ENCODE data around the gene IMPA2.

Gene IMPA2

DNA sequence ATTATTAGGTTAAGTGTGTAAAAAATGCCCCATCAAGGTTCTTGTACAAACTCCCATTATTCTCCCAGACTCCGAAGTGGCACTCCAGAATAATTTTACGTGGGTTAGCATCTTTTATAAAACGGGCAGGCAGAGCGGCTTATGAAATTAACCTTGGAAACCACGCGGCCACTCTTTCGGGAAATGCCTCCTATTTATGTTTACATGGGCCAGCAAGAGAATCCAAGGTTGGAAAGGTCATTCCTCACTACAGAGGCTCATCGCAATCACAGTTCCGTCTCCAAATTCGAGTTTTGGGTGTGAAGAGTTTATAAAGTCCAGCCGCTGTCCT is 1.2 kb upstream of the IMPA2 start:
- Histone ChIP-seq H3K4me3 (ENCODE audit: low read depth in 1 of 2, low read length in 2 of 2) (no peak overlapping the region), H3K9ac (ENCODE audit: low read depth, low read length) (no peak overlapping the region), H3K27me3 (ENCODE audit: insufficient read depth, low read length, poor library complexity) (peaks cover 18% of the 10 kb centered on the region), H3K4me1 (ENCODE audit: insufficient read depth, low read length) (peaks cover 17% of the 10 kb centered on the region), H3K27ac (ENCODE audit: low read length) (no peak overlapping the region), H2AFZ (ENCODE audit: low read depth, low read length) (no peak overlapping the region), H3K4me2 (ENCODE audit: insufficient read depth, low read length) (no peak overlapping the region), H3K79me2 (ENCODE audit: insufficient read depth, low read length) (no peaks in the 10 kb centered on the region), H3K9me3 (ENCODE audit: insufficient read depth, low read length, severe bottlenecking) (no peaks in the 10 kb centered on the region), H3K36me3 (ENCODE audit: insufficient read depth, low read length) (no peaks in the 10 kb centered on the region), H4K20me1 (ENCODE audit: insufficient read depth, low read length) (no peaks in the 10 kb centered on the region)
- TF ChIP-seq, protein P1, sequence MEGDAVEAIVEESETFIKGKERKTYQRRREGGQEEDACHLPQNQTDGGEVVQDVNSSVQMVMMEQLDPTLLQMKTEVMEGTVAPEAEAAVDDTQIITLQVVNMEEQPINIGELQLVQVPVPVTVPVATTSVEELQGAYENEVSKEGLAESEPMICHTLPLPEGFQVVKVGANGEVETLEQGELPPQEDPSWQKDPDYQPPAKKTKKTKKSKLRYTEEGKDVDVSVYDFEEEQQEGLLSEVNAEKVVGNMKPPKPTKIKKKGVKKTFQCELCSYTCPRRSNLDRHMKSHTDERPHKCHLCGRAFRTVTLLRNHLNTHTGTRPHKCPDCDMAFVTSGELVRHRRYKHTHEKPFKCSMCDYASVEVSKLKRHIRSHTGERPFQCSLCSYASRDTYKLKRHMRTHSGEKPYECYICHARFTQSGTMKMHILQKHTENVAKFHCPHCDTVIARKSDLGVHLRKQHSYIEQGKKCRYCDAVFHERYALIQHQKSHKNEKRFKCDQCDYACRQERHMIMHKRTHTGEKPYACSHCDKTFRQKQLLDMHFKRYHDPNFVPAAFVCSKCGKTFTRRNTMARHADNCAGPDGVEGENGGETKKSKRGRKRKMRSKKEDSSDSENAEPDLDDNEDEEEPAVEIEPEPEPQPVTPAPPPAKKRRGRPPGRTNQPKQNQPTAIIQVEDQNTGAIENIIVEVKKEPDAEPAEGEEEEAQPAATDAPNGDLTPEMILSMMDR (IDR thresholded peaks at IDR 0.05; ENCODE audit: borderline replicate concordance, extremely low read depth, low read length, poor library complexity, severe bottlenecking), result no peak
- no peak for TF ChIP-seq EZH2 (IDR thresholded peaks at IDR 0.05; ENCODE audit: borderline replicate concordance, low read depth, low read length, severe bottlenecking)
- DNase-seq (no peak), ATAC-seq (ENCODE audit: insufficient read depth, low read depth) (no peak)

DNA sequence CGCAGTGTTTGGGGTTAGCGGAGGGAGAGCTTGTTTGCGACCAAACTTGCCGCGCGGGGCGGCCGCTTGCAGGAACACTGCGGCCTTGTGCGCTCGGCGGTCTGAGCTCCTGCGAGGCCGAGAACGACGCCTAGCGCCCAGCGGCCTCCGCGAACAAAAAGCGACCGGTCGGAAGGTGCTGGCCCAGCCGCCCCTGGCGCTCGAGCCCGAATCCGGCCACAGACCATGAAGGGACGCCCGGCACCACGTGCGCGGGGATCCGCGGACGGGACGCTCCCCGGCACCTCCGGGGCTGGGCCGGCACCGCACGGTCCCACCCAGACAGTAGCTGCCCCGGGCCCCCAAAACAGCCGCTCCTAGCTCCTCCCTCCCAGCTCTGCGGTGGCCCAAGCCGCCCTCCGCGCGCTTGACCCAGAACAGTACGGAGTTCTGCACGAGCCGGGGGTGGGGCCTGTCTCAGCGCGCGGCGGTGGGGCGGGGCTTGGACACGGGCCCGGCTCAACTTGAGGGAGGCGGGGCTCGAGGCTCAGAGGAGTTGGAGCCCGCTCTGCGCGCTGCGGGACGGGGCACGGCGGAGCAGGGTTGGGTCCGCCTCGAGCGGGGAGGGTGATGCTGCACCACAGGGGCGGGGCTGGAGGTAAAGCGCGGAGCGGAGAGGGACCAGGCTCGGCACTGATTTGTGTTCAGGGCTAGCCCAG is 664 bp upstream of the IMPA2 start:
- H3K27me3 ChIP-seq (ENCODE audit: insufficient read depth, low read length, poor library complexity), result peaks cover 18% of the 10 kb centered on the region
- ATAC-seq (ENCODE audit: insufficient read depth, low read depth) (peak; percentile 93), DNase-seq (no peak)
- H3K79me2 ChIP-seq (ENCODE audit: insufficient read depth, low read length), result no peaks in the 10 kb centered on the region
- H3K4me3 ChIP-seq (ENCODE audit: low read depth in 1 of 2, low read length in 2 of 2), result peak overlapping the region in 1 of 2 experiments; percentile 55; a peak in 2 of 4 replicates
- no peaks in the 10 kb centered on the region for H3K36me3 ChIP-seq (ENCODE audit: insufficient read depth, low read length)
- H3K4me1 ChIP-seq (ENCODE audit: insufficient read depth, low read length), result peaks cover 17% of the 10 kb centered on the region
- peak overlapping the region; percentile 96 for H3K4me2 ChIP-seq (ENCODE audit: insufficient read depth, low read length)
- peak overlapping the region; percentile 20 for H3K9ac ChIP-seq (ENCODE audit: low read depth, low read length)
- H3K9me3 ChIP-seq (ENCODE audit: insufficient read depth, low read length, severe bottlenecking), result no peaks in the 10 kb centered on the region
- peak overlapping the region; percentile 62 for H2AFZ ChIP-seq (ENCODE audit: low read depth, low read length)
- TF ChIP-seq, protein P1 (IDR thresholded peaks at IDR 0.05; ENCODE audit: borderline replicate concordance, extremely low read depth, low read length, poor library complexity, severe bottlenecking), result no peak
- no peak for TF ChIP-seq EZH2 (IDR thresholded peaks at IDR 0.05; ENCODE audit: borderline replicate concordance, low read depth, low read length, severe bottlenecking)
- no peaks in the 10 kb centered on the region for H4K20me1 ChIP-seq (ENCODE audit: insufficient read depth, low read length)
- H3K27ac ChIP-seq (ENCODE audit: low read length), result no peak overlapping the region

DNA sequence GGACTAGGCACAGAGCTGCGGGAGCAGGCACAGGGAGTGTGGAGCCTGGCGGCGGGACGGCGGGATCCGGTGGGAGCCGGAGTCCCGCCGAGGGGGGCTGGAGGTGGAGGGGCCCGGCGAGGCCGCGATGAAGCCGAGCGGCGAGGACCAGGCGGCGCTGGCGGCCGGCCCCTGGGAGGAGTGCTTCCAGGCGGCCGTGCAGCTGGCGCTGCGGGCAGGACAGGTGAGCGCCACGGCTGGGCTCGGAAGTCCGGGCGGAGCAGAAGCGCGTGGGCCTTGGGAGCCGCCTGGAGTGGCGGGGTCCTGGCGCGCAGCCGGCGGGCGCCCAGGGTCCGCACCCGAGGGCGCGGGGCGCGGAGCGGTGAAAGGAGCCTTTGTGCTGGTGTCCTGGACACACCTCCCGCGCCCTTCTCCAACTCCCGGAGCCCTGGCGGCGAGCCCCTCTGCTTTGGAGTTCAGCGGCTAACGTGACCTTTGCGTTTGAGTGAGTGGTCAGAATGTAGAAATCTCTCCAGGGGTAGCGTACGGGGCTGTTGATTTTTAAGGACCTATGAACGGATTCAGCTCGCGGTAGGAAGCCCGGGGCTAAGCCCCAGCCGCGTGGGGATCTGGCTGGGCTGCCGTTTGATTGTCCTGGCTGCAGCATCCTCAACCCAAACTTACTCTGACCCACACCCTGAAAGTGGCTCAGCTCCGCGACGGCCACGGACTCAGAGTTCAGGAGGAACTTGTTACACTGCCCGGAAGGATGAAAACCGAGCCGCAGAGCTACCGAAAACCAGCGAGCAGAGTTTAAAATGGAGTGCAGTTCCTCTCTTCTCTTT is 448 bp downstream of the IMPA2 start:
- H3K9ac ChIP-seq (ENCODE audit: low read depth, low read length), result peak overlapping the region; percentile 73
- no peaks in the 10 kb centered on the region for H3K9me3 ChIP-seq (ENCODE audit: insufficient read depth, low read length, severe bottlenecking)
- peak overlapping the region; percentile 73 for H2AFZ ChIP-seq (ENCODE audit: low read depth, low read length)
- ATAC-seq (ENCODE audit: insufficient read depth, low read depth), result no peak; the same call in 1 of the 3 replicates
- H3K27ac ChIP-seq (ENCODE audit: low read length), result no peak overlapping the region; the same call in none of the 2 replicates
- peak overlapping the region; percentile 43 to 63 for H3K4me3 ChIP-seq (ENCODE audit: low read depth in 1 of 2, low read length in 2 of 2)
- H3K4me2 ChIP-seq (ENCODE audit: insufficient read depth, low read length), result peak overlapping the region; percentile 96
- TF ChIP-seq, protein P1 (IDR thresholded peaks at IDR 0.05; ENCODE audit: borderline replicate concordance, extremely low read depth, low read length, poor library complexity, severe bottlenecking), result no peak
- peak; percentile 31 for TF ChIP-seq EZH2 (IDR thresholded peaks at IDR 0.05; ENCODE audit: borderline replicate concordance, low read depth, low read length, severe bottlenecking)
- H3K27me3 ChIP-seq (ENCODE audit: insufficient read depth, low read length, poor library complexity), result peaks cover 18% of the 10 kb centered on the region
- no peaks in the 10 kb centered on the region for H4K20me1 ChIP-seq (ENCODE audit: insufficient read depth, low read length)
- DNase-seq, result peak; percentile 11
- H3K36me3 ChIP-seq (ENCODE audit: insufficient read depth, low read length), result no peaks in the 10 kb centered on the region
- H3K79me2 ChIP-seq (ENCODE audit: insufficient read depth, low read length), result no peaks in the 10 kb centered on the region
- H3K4me1 ChIP-seq (ENCODE audit: insufficient read depth, low read length), result peaks cover 17% of the 10 kb centered on the region

All from DND-41 (cell line).